RWPE1 (cell line): ENCODE data around the gene C12orf57.

Source experiments
- CTCF ChIA-PET: fragments of 350-600 bp; sonication (Branson Sonifier 250); formaldehyde crosslinking; extraction: SDS; loops from one replicate; lab custom pipeline; 2021; lab: Yijun Ruan, JAX
- POLR2A ChIA-PET: fragments of 400-600 bp; formaldehyde crosslinking; extraction: SDS; loops from one replicate; lab custom pipeline; 2020; ENCODE audit warnings: antibody characterized with exemption; ENCODE audit not compliant: low non-redundant PET; lab: Yijun Ruan, JAX
- DNase-seq: peaks from one replicate; pipeline ENCODE4 v3.0.0; 2012; ENCODE audit warnings: low spot score
- H3K27ac ChIP-seq: fragments of 450-650 bp; 2 replicates; pipeline ENCODE4 v1.5.1; 2017
- CTCF ChIP-seq: fragments of 450-650 bp; conservative IDR thresholded peaks from 2 replicates; pipeline ENCODE4 v1.5.1; 2017; ENCODE audit warnings: low read depth, mild to moderate bottlenecking

The C12orf57 gene

GRCh38 chr12:6965026-6965661, 21.3 kb downstream of the C12orf57 start:
- TF ChIP-seq CTCF, result peak; percentile 69
- H3K27ac ChIP-seq, result peak overlapping the region; percentile 72
- POLR2A ChIA-PET, result interaction anchor here (0.6 to 2.1 kb wide), 4 partner anchors 19 to 673 kb away, joined by 3 to 17 read pairs (median 8); partner anchors contain the start of genes C12orf57 and RNU7-1
- CTCF ChIA-PET, result interaction anchor here (0.6 to 2.7 kb wide), 6 partner anchors 11 to 143 kb away, joined by 3 to 14 read pairs (median 3); partner anchors contain the start of gene RNU7-1
- DNase-seq, result peak; percentile 66

GRCh38 chr12:6965714-6966113, 21.9 kb downstream of the C12orf57 start:
- no peak for TF ChIP-seq CTCF
- CTCF ChIA-PET, result interaction anchor here (1.2 to 2.7 kb wide), 2 partner anchors 21 kb away, joined by 5 to 14 read pairs; no protein-coding TSS in a partner anchor
- peak overlapping the region; percentile 72 for H3K27ac ChIP-seq
- no peak for DNase-seq
- POLR2A ChIA-PET, result no interaction called here

- peak overlapping the region; percentile 50 for H3K27ac ChIP-seq
- CTCF ChIA-PET, result interaction anchor here (0.5 to 1.2 kb wide), 3 partner anchors 20 to 52 kb away, joined by 3 to 5 read pairs (median 3); partner anchors contain the start of gene ENO2
- DNase-seq, result no peak
- POLR2A ChIA-PET, result no interaction called here
- TF ChIP-seq CTCF, result no peak
These were observed 22.5 kb downstream of the C12orf57 start for GRCh38 chr12:6966351-6966750.

GRCh38 chr12:6967651-6968100, 23.9 kb downstream of the C12orf57 start:
- ChIA-PET CTCF (no interaction called here), POLR2A (no interaction called here)
- H3K27ac ChIP-seq, result peak overlapping the region; percentile 50
- no peak for TF ChIP-seq CTCF
- DNase-seq, result no peak

GRCh38 chr12:6968426-6968825, 24.6 kb downstream of the C12orf57 start:
- CTCF ChIA-PET, result no interaction called here

GRCh38 chr12:6970096-6970527, 26.3 kb downstream of the C12orf57 start:
- no peak for DNase-seq
- ChIA-PET POLR2A (no interaction called here), CTCF (interaction anchor here (0.9 kb wide), 1 partner anchor 123 kb away, joined by 3 read pairs; no protein-coding TSS in a partner anchor)
- no peak for TF ChIP-seq CTCF
- H3K27ac ChIP-seq, result peak overlapping the region; percentile 77

More at GRCh38 chr12:6968426-6968825, 24.6 kb downstream of the C12orf57 start:
- no peak for DNase-seq
- H3K27ac ChIP-seq, result peak overlapping the region; percentile 50
- TF ChIP-seq CTCF, result no peak
- POLR2A ChIA-PET, result no interaction called here
